GM21526 (cell line): Measurements from ENCODE around the gene RPS6KA5.
"Not testable (repeated sequence)": the region's sequence is repeated elsewhere in the genome, so short reads cannot be mapped to it uniquely, and the experiment has no call there.

Experiments used
- ATAC-seq: cut with Tn5 transposase; IDR thresholded peaks from one replicate; pipeline ENCODE4 v1.9.1; 2021; ENCODE audit warnings: moderate library complexity; ENCODE audit not compliant: unreplicated experiment, low FRiP score

The RPS6KA5 gene

GRCh38 chr14:90886297-90886815 lies 174.1 kb downstream of the RPS6KA5 start:
- no peak for ATAC-seq

GRCh38 chr14:90883782-90884181 lies 176.7 kb downstream of the RPS6KA5 start:
- no peak for ATAC-seq

- ATAC-seq, result no peak
Measured at GRCh38 chr14:90883197-90883596, 177.2 kb downstream of the RPS6KA5 start.

- ATAC-seq, result no peak
Measured at GRCh38 chr14:90880282-90880681, 180.2 kb downstream of the RPS6KA5 start.

GRCh38 chr14:90874599-90874998 lies 185.8 kb downstream of the RPS6KA5 start:
- no peak for ATAC-seq

- ATAC-seq, result no peak
Measured at GRCh38 chr14:90871605-90872233, 188.7 kb downstream of the RPS6KA5 start.

GRCh38 chr14:90870950-90871604 lies 189.4 kb downstream of the RPS6KA5 start:
- no peak for ATAC-seq

- ATAC-seq, result no peak
Measured at GRCh38 chr14:90867501-90867900, 192.9 kb downstream of the RPS6KA5 start.

- ATAC-seq, result no peak
Measured at GRCh38 chr14:90866833-90867232, 193.6 kb downstream of the RPS6KA5 start.

- no peak for ATAC-seq
Measured at GRCh38 chr14:90864741-90865140, 195.7 kb downstream of the RPS6KA5 start.

GRCh38 chr14:90858511-90858910 lies 201.9 kb downstream of the RPS6KA5 start:
- ATAC-seq, result no peak

- ATAC-seq, result no peak
Measured at GRCh38 chr14:90857866-90858265, 202.6 kb downstream of the RPS6KA5 start.

GRCh38 chr14:90856115-90856514 lies 204.3 kb downstream of the RPS6KA5 start:
- not testable (repeated sequence) for ATAC-seq

GRCh38 chr14:90853116-90853515 lies 207.3 kb downstream of the RPS6KA5 start:
- no peak for ATAC-seq

- no peak for ATAC-seq
Measured at GRCh38 chr14:90851327-90852036, 209.0 kb downstream of the RPS6KA5 start.

GRCh38 chr14:90850487-90850886 lies 210.0 kb downstream of the RPS6KA5 start:
- no peak for ATAC-seq

GRCh38 chr14:90849787-90850444 lies 210.5 kb downstream of the RPS6KA5 start:
- ATAC-seq, result no peak

- ATAC-seq, result no peak
Measured at GRCh38 chr14:90848944-90849731, 211.3 kb downstream of the RPS6KA5 start.

- no peak for ATAC-seq
Measured at GRCh38 chr14:90846511-90846910, 213.9 kb downstream of the RPS6KA5 start.

GRCh38 chr14:90844321-90844720 lies 216.1 kb downstream of the RPS6KA5 start:
- ATAC-seq, result no peak
